Suppressor macrophage (primary cell): ENCODE results near the gene GPC1.

Experiments
- DNase-seq, 4 experiments: peaks; one replicate each; pipeline ENCODE4 v3.0.0-alpha.2; 2020 to 2022

The GPC1 gene

GRCh38 chr2:240445961-240446663 is 10.6 kb downstream of the GPC1 start:
- DNase-seq: no peak

DNA sequence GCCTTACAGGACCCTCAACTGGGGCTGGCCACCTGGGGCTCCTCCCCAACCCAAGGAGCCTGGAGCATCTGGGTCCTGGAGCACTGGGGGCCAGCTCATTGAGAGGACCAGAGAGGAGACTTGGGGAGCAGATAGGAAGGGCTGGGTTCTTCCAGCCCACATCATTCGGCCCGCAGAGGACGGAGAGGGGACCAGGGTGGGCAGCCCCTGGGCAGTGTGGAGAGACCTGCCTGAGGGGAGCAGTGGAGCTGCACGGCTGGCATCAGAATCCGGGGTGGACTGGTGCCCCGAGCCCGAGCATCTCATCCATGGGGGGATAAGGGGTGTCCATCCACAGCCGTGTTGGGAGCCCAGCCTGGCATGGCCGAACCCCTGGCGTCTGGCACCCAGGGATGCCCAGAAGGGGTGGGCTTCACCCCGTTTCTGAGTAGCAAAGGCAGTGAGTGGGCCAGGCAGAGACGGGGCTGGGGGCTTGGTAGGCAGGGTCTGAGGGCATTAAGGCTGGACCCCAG is 11.3 kb downstream of the GPC1 start:
- DNase-seq: no peak

DNA sequence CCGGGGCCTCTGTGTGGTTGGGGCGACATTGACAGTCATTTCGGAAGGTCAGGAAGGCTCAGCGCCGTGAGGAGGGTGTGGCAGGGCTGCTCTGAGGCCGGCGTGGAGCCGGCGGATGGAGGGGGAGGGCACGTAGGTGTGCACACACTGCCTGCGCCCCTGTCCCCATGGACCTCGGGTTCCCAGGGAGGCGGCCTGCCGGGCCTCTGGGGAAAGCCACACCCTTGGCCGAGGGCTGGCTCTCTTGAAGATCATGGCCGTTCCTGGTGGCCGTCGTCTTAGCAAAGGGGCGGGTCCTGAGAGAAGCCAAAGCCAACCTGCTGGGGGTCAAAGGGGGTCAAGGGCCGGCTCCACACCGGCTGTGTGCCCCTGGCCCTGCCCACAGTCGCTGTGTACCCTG is 11.9 kb downstream of the GPC1 start:
- no peak for DNase-seq

- no peak for DNase-seq
Observed at GRCh38 chr2:240447934-240448333, 12.5 kb downstream of the GPC1 start.

DNA sequence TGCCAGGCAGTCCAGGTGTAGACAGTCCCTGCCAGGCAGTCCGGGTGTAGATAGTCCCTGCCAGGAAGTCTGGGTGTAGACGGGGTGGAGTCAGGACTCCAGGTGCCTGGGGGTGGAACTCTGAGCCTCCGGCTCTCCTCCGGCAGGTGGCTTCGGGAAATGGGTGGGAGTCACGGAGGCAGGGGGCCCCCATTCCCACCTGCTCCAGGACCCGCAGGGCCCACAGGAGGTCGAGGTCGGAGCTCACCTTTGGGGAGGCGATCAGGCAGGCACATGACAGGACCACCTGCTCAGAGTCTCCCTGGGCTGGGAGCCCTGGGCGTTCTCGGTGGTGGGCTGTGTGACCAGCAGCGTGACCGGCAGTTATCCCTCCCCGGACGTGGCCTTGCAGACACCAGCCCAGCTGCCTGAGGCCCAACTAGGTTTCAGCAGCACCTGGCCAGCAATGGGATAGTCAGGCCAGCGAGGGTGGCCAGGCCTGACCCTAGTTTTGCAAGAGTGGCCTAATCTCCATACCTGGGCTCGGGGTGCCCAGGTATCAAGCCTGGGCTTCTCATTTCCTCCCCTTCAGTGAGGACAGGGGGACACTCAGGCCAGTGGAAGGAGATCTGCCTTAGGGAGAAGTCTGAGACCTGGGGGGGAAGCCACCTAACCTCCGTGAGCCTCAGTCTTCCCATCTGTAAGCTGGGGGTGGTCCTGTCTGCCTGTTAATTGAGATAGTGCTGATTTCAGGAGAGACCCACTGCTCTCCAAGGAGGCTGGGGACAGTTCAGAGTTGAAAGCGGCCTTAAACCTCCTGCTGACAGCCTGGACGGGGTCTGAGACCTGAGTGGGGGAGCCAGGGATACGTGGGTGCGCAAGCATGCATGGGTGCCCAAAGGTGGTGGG is 13.2 kb downstream of the GPC1 start:
- DNase-seq: no peak

GRCh38 chr2:240449764-240450531 is 14.5 kb downstream of the GPC1 start:
- DNase-seq: no peak

DNA sequence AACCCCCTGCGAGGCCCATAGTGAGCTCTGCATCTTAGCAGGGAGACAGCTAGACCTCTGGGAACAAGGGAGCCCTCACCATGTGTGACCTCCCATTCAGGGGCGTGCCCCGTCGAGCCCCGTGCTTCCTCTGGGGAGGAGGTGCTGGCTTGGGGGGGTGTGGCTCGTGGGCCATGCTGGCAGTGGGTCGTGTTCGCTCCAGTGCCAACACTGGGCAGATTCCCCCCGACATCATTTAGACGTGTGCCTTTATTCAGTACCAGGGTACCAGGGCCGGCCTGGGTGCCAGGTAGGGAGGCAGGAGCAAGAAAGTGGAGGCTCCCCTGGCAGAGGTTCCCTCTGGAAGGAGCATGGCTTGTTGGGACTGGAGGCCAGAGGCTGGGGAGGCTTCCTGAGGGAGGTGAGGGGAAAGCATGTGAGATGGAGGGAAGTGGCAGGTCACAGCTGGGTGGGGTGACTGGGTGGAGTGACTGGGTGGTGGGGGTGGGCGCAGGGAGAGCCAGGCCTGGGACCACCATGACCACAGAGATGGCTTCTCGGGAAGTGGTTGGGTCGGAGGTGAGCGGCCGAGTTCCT is 15.2 kb downstream of the GPC1 start:
- DNase-seq: no peak

DNA sequence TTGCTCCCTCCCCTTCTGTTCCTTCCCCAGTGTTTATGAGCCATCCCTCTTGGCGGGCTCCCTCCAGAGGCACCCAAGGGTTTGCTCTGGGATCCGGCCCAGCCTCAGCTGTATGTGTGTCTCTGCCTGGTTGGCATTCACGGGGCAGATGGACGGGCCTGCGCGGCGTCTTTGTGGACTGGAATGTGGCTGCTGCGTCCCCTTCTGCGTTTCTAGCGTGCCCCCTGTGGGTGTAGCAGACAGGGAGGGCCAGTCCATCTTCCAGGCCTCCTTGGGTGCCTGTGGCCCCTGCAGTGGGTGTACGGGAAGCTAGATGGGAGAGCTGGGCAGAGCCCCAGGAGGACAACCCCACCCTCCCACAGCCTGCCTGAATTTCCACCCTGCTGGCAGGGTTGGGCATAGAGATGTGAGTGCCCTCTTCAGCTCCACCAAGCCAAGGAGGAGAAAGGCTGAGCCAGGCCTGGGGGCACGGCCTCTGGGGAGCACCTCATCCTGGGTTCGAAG is 15.7 kb downstream of the GPC1 start:
- no peak for DNase-seq

DNA sequence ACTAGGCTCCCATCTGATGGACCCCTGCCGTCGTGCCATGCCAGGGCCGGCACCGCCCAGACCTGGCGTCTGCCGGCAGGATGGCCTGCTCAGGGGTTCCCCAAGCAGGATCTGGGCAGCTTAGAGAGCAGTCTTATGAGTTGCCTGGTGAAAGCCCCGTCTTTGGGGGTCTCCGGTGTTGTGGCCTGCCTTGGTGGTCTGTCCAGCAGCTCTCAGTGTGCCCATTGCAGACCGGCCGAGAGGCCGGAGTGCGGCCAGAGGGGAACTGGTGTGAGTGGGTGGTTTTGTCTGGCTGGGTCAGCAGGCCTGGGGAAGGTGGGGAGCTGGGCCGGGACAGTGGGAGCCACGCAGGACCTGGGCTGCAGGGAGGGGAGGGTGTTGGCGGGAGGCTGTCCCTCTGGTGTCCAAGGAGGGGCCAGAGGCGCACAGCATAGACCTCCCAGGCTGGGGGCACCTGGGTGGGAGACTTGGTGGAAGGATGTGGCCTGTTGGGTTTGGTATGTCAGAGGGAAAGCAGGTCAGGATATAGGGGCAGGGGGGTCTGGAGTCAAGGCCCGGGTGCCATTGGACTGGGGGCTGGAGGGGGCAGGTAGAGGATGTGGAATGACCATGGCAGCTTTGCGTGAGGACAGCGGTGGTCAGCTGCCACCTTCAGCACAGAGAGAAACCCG is 16.5 kb downstream of the GPC1 start:
- no peak for DNase-seq

GRCh38 chr2:240452462-240453256 is 17.2 kb downstream of the GPC1 start:
- DNase-seq: peak in 2 of 4 experiments; percentile 30 to 56

DNA sequence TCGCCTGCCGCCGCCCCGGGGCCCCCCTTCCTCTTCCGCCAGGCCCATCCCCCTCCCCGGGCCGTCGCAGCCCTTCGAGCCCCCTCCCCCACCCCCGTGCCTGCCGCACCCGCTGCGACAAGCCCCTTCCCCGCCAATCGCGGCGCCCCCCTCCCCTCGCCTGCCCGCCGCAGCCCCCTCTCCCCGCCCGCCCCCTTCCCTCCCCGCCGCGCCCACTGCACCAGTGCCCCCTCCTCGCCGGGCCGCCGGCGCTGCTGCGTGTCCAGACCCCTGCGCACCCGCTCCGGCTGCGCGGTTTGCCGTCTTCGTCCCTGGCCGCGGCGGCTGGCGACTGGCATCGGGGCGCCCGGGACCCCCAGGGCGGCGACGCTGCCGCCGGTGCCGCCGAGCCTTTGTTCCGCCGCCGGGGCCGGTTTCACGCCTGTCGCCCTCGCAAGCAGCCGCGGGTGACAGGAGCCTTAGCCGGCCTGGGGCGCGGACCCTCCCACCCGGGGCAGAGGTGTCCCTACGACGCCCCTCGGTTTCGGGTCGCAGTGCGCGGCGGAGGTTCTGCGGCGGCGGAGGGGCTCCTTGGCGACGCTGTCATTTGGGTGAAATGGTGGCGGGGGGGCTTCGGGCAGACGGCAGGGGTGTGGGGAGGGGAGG is 18.1 kb downstream of the GPC1 start:
- DNase-seq: no peak

DNA sequence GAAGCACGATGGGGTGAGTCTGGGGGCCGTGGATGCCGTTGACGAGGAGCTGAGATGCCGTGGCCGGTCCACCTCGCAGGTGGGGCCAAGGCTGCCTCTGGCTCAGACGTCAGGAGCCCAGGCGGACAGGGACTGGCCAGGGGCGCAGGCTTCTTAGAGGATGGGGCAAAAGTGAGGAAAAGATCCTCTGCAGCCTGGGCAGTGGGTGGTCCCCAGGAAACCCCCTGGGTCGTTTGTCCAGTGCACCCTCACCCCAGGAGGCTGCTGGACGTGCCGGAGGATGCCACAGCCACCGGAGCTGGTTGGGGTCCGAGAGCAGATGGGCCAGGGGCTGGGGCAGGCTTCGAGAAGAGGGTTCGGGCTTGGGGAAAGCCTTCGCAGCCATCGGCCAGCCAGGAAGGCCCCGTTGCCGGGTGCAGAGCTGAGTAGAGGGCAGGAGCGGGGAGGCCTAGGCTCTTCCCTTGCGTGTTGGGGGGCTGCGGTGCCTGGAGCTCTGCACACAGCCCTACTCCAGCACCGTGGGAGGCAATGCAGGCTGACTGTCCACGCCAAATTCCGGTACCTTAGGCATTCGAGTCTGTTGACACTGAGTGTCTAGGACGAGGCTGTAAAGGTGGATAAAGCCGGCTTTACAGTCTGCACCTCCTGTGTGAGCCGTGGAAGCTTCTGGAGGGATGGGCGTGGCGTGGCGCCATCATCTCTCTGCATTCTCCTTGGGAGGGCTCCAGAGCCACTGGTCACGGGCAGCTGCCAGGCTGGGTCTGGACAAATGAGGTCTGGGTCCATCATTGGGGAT is 18.8 kb downstream of the GPC1 start:
- no peak for DNase-seq

GRCh38 chr2:240455272-240455646 is 19.8 kb downstream of the GPC1 start:
- DNase-seq: no peak

DNA sequence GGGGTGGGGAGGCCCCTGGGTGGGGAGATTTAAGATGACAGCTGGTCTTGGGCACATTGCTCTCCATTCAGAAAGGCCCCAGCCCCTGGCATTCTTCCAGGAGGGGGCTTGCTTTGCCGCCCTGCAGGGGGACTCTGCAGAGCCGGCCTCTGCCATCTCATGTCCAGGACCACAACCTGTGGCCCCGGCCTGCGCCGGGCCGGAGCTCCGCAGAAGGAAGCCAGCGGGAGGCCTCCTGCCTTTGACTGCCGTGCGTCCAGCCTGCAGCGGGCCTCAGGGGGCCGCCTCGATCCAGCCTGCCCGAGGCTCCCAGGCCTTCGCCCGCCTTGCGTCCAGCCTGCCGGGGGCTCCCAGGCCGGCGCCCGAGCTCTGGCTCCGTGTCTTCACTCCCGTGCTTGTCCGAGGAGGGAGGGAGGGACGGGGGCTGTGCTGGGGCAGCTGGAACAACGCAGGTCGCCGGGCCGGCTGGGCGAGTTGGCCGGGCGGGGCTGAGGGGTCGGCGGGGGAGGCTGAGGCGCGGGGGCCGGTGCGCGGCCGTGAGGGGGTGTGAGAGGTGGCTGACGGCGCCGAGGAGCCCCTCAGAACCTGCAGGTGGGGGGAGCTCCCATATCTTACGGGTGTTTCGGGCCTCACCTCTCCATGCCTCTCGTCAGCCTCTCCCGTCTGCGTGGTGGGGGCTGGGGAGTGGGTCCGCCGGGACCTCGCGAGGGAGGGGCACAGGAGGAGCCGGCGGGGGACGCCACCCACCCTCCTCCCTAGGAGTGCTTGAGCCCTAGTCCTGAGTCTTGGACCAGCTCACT is 20.4 kb downstream of the GPC1 start:
- DNase-seq: peak in 1 of 4 experiments; percentile 16

- DNase-seq: no peak
Observed at GRCh38 chr2:240456447-240457222, 21.2 kb downstream of the GPC1 start.

- no peak for DNase-seq
Observed at GRCh38 chr2:240457223-240458043, 22.0 kb downstream of the GPC1 start.
